ENCODE measurements around the gene CD38.
A peak's percentile ranks its signal among the peaks of the same experiment; 100 is the strongest.
"Not testable (repeated sequence)": the region's sequence is repeated elsewhere in the genome, so short reads cannot be mapped to it uniquely, and the experiment has no call there.

Gene CD38

DNA sequence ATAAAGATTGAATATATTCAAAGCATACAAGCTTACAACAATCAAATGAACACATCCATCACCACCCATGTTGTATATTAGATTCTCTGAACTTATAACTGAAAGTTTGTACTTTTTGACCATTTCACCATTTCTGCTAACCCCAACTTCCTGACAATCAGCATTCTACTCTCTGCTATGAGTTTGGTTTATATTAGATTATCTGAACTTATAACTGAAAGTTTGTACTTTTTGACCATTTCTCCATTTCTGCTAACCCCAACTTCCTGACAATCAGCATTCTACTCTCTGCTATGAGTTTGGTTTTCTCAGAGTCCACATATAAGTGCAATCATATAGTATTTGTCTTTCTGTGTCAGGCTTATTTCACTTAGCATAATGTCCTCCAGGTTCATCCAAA, 15.7 kb upstream of the CD38 start:
- H3K4me1 ChIP-seq (ENCODE audit: insufficient read depth, low read length); H3K27ac ChIP-seq (ENCODE audit: low read depth, low read length); H3K4me3 ChIP-seq (ENCODE audit: low read length); H3K36me3 ChIP-seq (ENCODE audit: insufficient read depth, low read length); H3K27me3 ChIP-seq (ENCODE audit: insufficient read depth, low read length); H3K9ac ChIP-seq (ENCODE audit: low read depth, low read length); H3K9me3 ChIP-seq (ENCODE audit: insufficient read depth, low read depth, low read length): not testable (repeated sequence)

DNA sequence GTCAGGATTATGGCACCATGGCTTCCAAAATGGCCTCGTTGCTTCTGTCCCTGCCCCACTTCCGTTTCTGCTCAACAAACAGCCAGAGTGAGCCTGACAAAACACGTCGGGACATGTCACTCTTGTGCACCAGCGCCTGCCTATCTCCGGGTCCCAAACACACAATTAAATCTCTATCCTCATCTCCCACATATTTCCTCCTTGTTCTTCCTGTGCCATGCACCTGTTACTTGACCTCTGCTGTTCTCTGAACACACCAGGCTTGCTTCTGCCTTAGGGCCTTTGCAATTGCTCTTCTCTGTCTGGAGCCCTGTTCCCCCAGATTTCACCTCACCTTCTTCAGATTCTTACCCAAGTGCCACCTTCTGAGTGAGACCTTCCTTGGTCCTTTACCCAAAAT, 12.7 kb upstream of the CD38 start:
- H3K27me3 ChIP-seq (ENCODE audit: insufficient read depth, low read length) = no peaks in the 10 kb centered on the region

DNA sequence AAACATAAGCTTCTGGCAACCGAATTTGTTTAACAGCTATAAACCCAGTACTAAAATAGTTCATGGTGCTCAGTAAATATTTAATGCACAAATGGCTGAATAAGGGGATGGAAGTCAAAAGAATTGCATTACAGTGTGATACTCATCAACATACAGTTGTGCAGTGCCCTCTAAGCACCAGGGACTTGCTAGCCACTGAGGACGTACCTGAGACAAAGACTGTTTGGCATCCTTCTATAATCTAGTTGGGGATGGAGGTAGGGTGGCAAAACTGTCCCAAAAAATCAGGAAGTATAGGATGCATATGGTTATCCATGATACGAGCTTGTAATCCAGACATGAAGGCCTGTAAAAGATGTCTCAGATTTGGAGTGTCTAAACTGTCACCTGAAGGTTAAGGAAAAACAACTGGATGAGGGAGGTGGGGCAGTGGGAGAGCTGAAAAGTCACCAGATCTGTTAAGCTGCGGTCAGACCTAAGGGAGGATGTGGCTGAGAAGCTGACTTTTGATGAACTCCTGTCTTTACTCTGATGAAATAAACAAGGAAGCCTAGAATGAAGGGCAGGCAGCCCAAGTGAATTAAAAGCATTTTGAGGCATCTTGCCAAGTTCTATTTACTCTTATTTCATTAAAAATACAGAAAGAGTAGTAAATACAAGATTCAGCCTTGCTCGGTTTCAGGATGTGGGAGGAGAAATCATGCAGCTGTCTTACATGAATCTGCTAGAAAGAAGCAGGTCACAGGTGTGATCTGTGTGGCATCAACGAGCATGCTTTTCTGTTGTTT, 12.0 kb upstream of the CD38 start:
- H3K27ac ChIP-seq (ENCODE audit: low read depth, low read length) = no peak overlapping the region
- no peaks in the 10 kb centered on the region for H3K27me3 ChIP-seq (ENCODE audit: insufficient read depth, low read length)
- no peaks in the 10 kb centered on the region for H3K9me3 ChIP-seq (ENCODE audit: insufficient read depth, low read depth, low read length)
- no peaks in the 10 kb centered on the region for H3K4me1 ChIP-seq (ENCODE audit: insufficient read depth, low read length)
- WGBS = 82% methylated on average over 6 of the region's 6 CpGs
- H3K9ac ChIP-seq (ENCODE audit: low read depth, low read length) = no peak overlapping the region
- no peaks in the 10 kb centered on the region for H3K36me3 ChIP-seq (ENCODE audit: insufficient read depth, low read length)
- H3K4me3 ChIP-seq (ENCODE audit: low read length) = no peak overlapping the region

More for the DNA sequence above, 12.7 kb upstream of the CD38 start:
- Histone ChIP-seq H3K4me1 (ENCODE audit: insufficient read depth, low read length) (no peaks in the 10 kb centered on the region), H3K9me3 (ENCODE audit: insufficient read depth, low read depth, low read length) (no peaks in the 10 kb centered on the region), H3K4me3 (ENCODE audit: low read length) (no peak overlapping the region), H3K9ac (ENCODE audit: low read depth, low read length) (no peak overlapping the region), H3K27ac (ENCODE audit: low read depth, low read length) (no peak overlapping the region), H3K36me3 (ENCODE audit: insufficient read depth, low read length) (no peaks in the 10 kb centered on the region)
- 86% methylated on average over 6 of the region's 6 CpGs for WGBS

DNA sequence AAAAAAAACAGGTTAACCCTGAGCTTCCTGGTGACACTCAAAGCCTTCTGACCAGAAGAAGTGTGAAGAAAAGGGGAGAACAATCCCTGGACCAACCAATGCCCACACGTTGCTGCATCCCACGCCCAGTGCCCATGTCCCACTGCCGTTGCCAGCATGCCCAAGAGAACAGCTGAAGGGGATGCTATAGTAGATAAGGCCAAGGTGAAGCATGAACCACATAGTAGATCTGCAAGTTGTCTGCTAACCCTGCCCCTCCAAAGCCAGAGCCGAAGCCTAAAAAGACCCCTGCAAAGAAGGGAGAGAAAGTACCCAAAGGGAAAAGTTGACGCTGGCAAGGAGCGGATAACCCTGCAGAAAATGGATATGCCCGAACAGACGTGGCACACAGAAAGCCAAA, 11.3 kb upstream of the CD38 start:
- 90% methylated on average over 8 of the region's 8 CpGs for WGBS
- no peak overlapping the region for H3K9ac ChIP-seq (ENCODE audit: low read depth, low read length)
- H3K27me3 ChIP-seq (ENCODE audit: insufficient read depth, low read length) = no peaks in the 10 kb centered on the region
- no peaks in the 10 kb centered on the region for H3K4me1 ChIP-seq (ENCODE audit: insufficient read depth, low read length)
- no peak overlapping the region for H3K4me3 ChIP-seq (ENCODE audit: low read length)
- H3K9me3 ChIP-seq (ENCODE audit: insufficient read depth, low read depth, low read length) = no peaks in the 10 kb centered on the region
- H3K36me3 ChIP-seq (ENCODE audit: insufficient read depth, low read length) = no peaks in the 10 kb centered on the region
- H3K27ac ChIP-seq (ENCODE audit: low read depth, low read length) = no peak overlapping the region

DNA sequence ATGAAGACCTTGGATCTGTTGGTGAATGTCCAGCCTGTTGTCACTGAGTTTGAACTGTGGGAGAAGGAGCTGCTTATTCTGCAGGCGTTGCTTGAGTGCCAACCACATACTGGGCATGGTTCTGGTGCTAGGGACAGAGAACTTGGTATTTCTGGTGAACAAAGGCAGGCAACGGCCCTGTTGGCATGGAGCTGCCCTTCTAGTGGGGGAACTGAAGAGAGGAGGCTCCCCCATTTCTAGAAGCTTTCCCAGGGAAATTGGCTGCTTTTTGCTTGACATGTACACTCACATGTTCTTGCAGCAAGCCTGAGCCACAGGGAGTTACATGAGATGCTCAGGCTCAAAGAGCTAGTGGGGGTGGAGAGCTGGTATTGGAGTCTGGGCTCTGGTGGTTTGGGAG, 8.9 kb upstream of the CD38 start:
- H3K27me3 ChIP-seq (ENCODE audit: insufficient read depth, low read length) = peaks cover 8% of the 10 kb centered on the region; the same call in 1 of the 2 replicates
- no peaks in the 10 kb centered on the region for H3K9me3 ChIP-seq (ENCODE audit: insufficient read depth, low read depth, low read length)
- H3K4me3 ChIP-seq (ENCODE audit: low read length) = no peak overlapping the region
- no peak overlapping the region for H3K9ac ChIP-seq (ENCODE audit: low read depth, low read length)
- H3K36me3 ChIP-seq (ENCODE audit: insufficient read depth, low read length) = no peaks in the 10 kb centered on the region
- H3K27ac ChIP-seq (ENCODE audit: low read depth, low read length) = no peak overlapping the region
- WGBS = 73% methylated on average over 2 of the region's 2 CpGs
- H3K4me1 ChIP-seq (ENCODE audit: insufficient read depth, low read length) = no peaks in the 10 kb centered on the region

DNA sequence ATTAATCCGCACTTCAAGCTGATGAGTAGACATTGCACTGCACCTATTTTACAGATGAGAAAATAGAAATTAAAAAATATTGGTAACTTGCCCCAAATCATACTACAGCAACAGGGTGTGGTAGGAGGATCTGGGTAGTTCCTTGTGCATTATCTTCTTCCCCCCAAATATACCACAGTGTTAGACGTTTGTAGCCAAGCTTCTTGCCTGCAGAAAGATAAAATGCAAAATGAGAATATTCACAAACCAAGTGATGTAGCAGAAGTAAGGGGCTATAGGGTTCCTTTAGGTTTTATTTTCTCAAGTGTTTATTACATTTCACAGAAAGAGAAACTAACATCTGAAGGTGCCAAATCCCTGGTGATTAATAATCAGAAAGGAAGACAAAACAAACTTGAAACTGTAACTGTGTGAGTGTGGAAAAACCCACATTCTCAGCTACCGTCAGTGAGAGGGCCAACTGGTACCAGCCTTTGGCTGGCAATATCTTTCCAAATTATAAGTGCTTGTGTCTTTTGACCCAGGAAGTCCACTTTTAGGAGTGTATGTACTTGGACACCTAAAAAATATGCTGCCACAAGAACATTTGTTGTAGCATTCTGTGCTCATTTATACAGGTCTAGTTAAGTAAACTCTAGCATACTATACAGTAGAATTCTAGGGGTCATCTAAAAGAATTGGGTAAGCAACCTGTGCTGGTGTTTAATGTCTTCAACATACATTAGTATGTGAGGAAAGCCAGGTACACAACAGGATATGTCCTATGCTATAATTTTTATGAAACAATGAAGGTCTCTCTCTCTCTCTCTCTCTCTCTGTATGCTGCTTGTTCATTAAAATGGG, 6.7 kb upstream of the CD38 start:
- Histone ChIP-seq H3K4me1 (ENCODE audit: insufficient read depth, low read length) (no peaks in the 10 kb centered on the region), H3K9ac (ENCODE audit: low read depth, low read length) (no peak overlapping the region)

DNA sequence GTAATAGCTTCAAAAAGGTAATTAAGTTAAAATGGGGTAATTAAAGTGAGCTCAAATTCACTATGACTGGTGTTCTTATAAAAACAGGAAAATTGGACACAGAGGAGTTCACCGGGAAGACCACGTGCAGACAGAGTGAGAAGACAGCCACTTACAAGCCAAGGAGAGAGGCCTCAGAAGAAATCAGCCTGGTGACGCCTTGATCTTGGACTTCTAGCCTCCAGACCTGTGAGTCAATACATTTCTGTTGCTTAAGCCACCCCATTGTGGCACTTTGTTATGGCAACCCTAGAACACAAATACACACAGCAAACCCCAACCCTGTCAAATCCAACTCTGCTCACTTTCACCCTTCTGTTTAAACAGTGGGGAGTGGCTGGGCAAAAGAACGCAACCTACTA, 4.1 kb upstream of the CD38 start:
- H3K9me3 ChIP-seq (ENCODE audit: insufficient read depth, low read depth, low read length) = no peaks in the 10 kb centered on the region
- peaks cover 1% of the 10 kb centered on the region; the same call in 1 of the 2 replicates for H3K4me1 ChIP-seq (ENCODE audit: insufficient read depth, low read length)
- no peak overlapping the region for H3K9ac ChIP-seq (ENCODE audit: low read depth, low read length)
- peaks cover 46% of the 10 kb centered on the region for H3K27me3 ChIP-seq (ENCODE audit: insufficient read depth, low read length)
- no peak overlapping the region for H3K27ac ChIP-seq (ENCODE audit: low read depth, low read length)
- H3K4me3 ChIP-seq (ENCODE audit: low read length) = no peak overlapping the region
- whole genome bisulfite sequencing = 90% methylated on average over 4 of the region's 4 CpGs
- no peaks in the 10 kb centered on the region for H3K36me3 ChIP-seq (ENCODE audit: insufficient read depth, low read length)

More for the DNA sequence above, 6.7 kb upstream of the CD38 start:
- H3K36me3 ChIP-seq (ENCODE audit: insufficient read depth, low read length) = no peaks in the 10 kb centered on the region
- H3K9me3 ChIP-seq (ENCODE audit: insufficient read depth, low read depth, low read length) = no peaks in the 10 kb centered on the region
- WGBS = 90% methylated on average over 2 of the region's 3 CpGs
- H3K27me3 ChIP-seq (ENCODE audit: insufficient read depth, low read length) = peaks cover 21% of the 10 kb centered on the region; the same call in 1 of the 2 replicates
- H3K27ac ChIP-seq (ENCODE audit: low read depth, low read length) = no peak overlapping the region
- H3K4me3 ChIP-seq (ENCODE audit: low read length) = no peak overlapping the region

DNA sequence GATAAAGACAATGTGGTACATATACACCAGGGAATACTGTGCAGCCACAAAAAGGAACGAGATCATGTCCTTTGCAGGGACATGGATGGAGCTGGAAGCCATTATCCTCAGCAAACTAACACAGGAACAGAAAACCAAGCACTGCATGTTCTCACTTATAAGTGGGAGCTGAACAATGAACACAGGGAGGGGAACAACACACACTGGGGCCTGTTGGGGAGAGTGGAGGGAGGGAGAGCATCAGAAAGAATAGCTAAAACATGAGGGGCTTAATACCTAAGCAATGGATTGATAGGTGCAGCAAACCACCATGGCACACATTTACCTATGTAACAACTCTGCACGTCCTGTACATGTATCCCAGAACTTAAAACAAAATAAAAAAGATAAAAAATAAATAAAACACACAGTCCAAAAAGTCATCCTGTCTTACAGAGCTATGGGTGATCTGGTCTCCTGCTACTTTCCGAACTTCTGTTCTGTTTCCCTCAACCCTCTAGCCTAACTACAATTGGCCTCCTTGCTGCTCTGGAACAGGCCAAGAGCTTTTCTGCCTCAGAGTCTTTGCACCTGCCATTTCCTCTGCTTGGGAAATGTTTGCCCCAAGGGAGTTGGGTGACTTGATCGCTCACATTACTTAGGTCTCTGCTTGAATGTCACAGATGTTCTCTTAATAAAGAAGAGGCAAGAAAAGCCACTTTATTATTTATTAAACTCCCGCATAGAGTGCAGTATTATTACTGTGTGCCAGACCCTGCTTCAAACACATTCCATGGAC, 1.1 kb upstream of the CD38 start:
- no peaks in the 10 kb centered on the region for H3K36me3 ChIP-seq (ENCODE audit: insufficient read depth, low read length)
- 82% methylated on average over 5 of the region's 5 CpGs for WGBS
- no peak overlapping the region for H3K27ac ChIP-seq (ENCODE audit: low read depth, low read length)
- no peak overlapping the region for H3K4me3 ChIP-seq (ENCODE audit: low read length)
- peaks cover 4% of the 10 kb centered on the region; the same call in 1 of the 2 replicates for H3K4me1 ChIP-seq (ENCODE audit: insufficient read depth, low read length)
- no peaks in the 10 kb centered on the region for H3K9me3 ChIP-seq (ENCODE audit: insufficient read depth, low read depth, low read length)
- H3K27me3 ChIP-seq (ENCODE audit: insufficient read depth, low read length) = peaks cover 66% of the 10 kb centered on the region
- H3K9ac ChIP-seq (ENCODE audit: low read depth, low read length) = no peak overlapping the region

DNA sequence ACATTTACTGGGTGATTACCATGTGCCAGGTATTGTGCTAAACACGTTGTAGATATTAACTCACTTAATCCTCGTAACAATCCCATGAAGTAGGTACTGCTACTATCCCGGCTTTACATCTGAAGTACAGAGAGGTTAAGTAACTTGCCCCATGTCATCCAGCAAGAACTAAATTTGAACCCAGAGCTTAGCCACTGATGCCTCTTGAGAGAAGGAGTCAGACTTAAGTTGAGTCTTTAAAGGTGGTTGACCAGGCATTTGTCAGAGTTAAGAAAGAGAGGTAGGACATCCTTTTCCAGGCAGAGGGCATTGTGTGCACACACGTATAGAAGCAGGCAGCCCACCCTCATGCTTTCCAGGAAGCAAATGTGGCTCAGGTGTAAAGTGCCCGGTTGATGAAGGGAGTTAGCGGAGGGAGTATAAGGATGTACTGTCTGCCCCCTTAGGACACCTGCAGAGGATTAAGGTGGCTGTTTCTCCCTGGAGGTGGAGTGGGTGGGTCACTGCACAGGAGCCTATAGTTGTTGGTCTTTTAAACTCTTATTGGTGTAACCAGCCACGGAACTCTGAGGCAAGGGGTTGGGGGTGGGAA, 335 bp upstream of the CD38 start:
- 71% methylated on average over 7 of the region's 7 CpGs for WGBS
- H3K36me3 ChIP-seq (ENCODE audit: insufficient read depth, low read length) = no peaks in the 10 kb centered on the region
- no peaks in the 10 kb centered on the region for H3K9me3 ChIP-seq (ENCODE audit: insufficient read depth, low read depth, low read length)
- no peak overlapping the region for H3K27ac ChIP-seq (ENCODE audit: low read depth, low read length)
- H3K4me3 ChIP-seq (ENCODE audit: low read length) = peak overlapping the region; percentile 54
- H3K9ac ChIP-seq (ENCODE audit: low read depth, low read length) = no peak overlapping the region
- peaks cover 60% of the 10 kb centered on the region for H3K27me3 ChIP-seq (ENCODE audit: insufficient read depth, low read length)
- peaks cover 4% of the 10 kb centered on the region; the same call in 1 of the 2 replicates for H3K4me1 ChIP-seq (ENCODE audit: insufficient read depth, low read length)

DNA sequence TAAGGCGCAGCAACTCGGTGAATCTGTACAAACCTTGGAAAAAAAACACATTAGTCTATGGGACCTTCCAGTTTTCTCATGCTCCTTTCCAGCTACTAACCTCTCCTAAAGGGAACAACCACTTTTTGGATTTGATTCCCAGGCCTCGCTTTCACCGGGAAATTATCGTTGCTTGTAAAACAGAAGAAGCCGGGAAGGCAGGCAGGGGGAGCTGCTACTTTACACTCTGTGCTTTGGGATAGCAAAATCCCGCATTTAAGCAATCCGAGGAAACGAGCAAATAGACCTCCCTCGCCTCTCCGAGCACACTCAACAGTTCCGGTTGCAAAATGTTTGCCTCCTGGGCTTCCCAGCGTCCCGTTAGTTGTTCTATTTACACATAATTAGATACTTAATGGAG, 1.2 kb downstream of the CD38 start:
- H3K4me1 ChIP-seq (ENCODE audit: insufficient read depth, low read length) = peaks cover 4% of the 10 kb centered on the region; the same call in 1 of the 2 replicates
- no peaks in the 10 kb centered on the region for H3K36me3 ChIP-seq (ENCODE audit: insufficient read depth, low read length)
- H3K27ac ChIP-seq (ENCODE audit: low read depth, low read length) = no peak overlapping the region
- peaks cover 59% of the 10 kb centered on the region for H3K27me3 ChIP-seq (ENCODE audit: insufficient read depth, low read length)
- 2% methylated on average over 14 of the region's 14 CpGs for WGBS
- H3K9me3 ChIP-seq (ENCODE audit: insufficient read depth, low read depth, low read length) = no peaks in the 10 kb centered on the region
- peak overlapping the region; percentile 54 for H3K4me3 ChIP-seq (ENCODE audit: low read length)
- 0 out of 2 replicates have a peak overlapping the region, but pooled peaks have one; percentile 18 for H3K9ac ChIP-seq (ENCODE audit: low read depth, low read length)
